Sciatic nerve (tissue), 2 donors: ENCODE results near the gene C4orf50. TPM values are rescaled to one million over a fixed set of nuclear protein-coding genes. Genes with fewer than 3 reads are reported as not detected.
"Not testable (repeated sequence)": the region's sequence is repeated elsewhere in the genome, so short reads cannot be mapped to it uniquely, and the experiment has no call there.

Experiments
- ATAC-seq: fragments of 200-7000 bp; cut with Tn5 transposase; one replicate; pipeline ENCODE4 v1.9.1; 2020; ENCODE audit warnings: mild to moderate bottlenecking, moderate library complexity
- DNase-seq: peaks from one replicate; pipeline ENCODE4 v3.0.0-alpha.2; 2020; ENCODE audit warnings: low spot score
- intact Hi-C: fragments of 100-400 bp; cut with DNase I; formaldehyde crosslinking; loops from one replicate; pipeline ENCODE4 v1.14.2; 2022
- total RNA-seq: library from RNA; stranded (reverse); fragmentation: NEBNext Ultra II Directional; extraction: Animal tissue kit (Norgen Biotek cat#: 25700); gene quantifications from one replicate; pipeline ENCODE4 v1.2.1, GENCODE V29; 2021
- donor health status: DM: no; HTN: no; CAD: no.
- donor health status: DM: no; HTN: no; CAD: no.

Gene C4orf50
- total RNA-seq, 1 donor from 2014 or later, result 0.09 TPM

DNA sequence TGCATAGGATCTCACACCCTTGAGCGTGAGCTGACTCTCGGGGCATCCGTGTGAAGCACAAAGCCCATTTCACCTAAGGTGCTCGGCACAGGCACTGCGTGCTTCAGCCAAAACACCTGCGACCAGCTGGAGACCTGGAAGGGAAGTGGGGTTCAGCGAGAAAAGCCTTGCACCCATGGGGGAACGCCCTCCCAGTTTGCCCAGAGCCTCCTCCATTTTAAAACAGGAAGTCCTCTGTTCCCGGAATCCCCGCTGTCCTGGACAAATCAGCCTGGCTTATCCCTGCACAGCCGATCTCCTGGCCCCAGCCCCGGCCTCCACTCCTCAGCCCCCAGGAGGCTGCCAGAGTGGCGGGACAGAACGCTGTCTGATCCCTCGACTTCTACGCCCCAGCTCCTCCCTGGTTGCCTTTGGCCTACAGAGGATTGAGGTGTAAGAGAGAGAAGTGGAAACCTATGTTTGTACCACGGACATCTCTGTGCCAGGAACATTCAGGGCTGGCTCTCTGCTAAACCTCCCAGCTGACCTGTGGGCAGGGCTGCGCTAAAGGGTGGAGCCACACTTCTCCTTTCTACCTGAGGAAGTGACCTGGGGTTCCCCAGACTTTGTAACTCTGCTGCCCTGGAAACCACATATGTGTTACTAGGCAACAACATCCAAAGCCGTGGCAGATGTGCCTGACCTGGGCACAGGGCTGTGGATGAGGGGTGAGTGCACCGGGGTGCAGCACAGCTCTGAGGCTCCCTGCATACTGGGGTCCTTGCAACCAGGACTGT lies 3.8 kb upstream of the C4orf50 start:
- ATAC-seq (no peak), DNase-seq (no peak)
- intact Hi-C loops, result no loop called here

- intact Hi-C loops, result no loop called here
These were observed 2.4 kb upstream of the C4orf50 start for GRCh38 chr4:6020613-6021012.

DNA sequence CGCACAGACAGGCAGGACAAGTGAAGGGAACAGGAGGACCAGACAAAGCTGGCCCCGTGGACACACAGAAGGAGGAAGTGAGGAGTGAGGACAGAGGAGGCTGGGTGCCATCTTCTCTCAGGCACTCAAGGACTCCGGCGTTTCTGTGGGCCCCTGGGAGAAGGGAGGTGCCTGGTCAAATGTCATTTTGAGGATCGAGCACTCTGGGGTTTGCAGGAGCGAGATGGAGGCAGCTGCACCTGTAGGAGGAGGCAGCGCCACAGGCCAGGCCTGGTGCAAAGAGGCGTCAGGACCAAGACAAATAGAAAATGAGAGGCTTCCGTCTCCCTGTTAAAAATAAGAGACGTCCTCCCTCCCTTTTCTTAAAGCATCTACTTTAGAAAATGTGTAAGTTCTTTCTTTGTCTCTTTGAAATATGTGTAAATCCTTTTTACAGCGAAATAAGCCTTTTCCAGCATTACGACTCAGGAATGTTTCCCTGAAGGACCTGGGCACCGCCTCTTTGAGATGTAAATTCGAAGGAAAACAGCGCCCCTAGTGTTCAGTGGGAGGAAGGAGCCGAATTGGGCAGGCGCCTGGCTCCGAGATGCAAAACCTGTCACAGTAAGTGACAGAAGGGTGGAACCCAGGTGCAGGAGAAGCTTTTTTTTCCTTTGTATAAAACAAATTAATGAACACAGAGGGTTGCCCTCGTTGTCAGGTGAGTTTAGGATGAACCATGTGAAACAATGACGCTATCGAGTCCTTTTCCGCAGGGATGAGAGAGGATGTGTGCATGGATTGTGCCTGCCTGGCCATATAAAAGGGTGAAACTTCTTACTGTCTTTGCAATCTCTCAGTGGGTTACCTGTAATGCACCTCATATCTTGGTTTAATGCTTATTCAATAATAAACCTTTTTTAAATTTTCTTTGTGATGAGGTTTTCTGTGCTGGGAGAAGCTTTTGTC lies 1.4 kb upstream of the C4orf50 start:
- no peak for ATAC-seq
- intact Hi-C loops, result no loop called here

More at GRCh38 chr4:6020613-6021012, 2.4 kb upstream of the C4orf50 start:
- ATAC-seq (no peak), DNase-seq (no peak)

GRCh38 chr4:6017800-6018199 lies 431 bp downstream of the C4orf50 start:
- intact Hi-C loops, result no loop called here
- DNase-seq, result no peak
- no peak for ATAC-seq

More for the DNA sequence above, 1.4 kb upstream of the C4orf50 start:
- DNase-seq, result no peak

- DNase-seq, result no peak
- intact Hi-C loops, result no loop called here
These were observed 1.2 kb downstream of the C4orf50 start for GRCh38 chr4:6017030-6017429.

DNA sequence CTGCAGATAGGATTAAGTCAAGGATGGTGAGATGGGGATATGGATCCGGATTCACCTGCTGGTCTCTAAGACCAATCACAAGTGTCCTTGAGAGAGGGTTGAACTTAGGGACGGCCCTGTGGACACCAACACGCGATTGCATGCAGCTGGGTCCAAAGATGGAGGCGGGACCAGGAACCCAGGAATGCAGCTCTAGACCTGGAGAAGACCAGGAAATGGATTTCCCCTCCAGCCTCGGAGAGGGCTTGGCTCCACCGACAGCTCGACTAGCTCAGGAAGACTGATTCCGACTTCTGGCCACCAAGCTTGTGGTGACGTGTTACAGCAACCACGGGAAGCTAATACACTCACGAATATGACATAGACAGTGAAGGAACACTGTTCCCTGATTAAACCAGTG lies 4.7 kb downstream of the C4orf50 start:
- no peak for ATAC-seq
- DNase-seq, result no peak
- intact Hi-C loops, result no loop called here

More at GRCh38 chr4:6017030-6017429, 1.2 kb downstream of the C4orf50 start:
- ATAC-seq, result no peak

GRCh38 chr4:6012200-6012599 lies 6.0 kb downstream of the C4orf50 start:
- intact Hi-C loops, result no loop called here
- ATAC-seq (no peak), DNase-seq (no peak)

DNA sequence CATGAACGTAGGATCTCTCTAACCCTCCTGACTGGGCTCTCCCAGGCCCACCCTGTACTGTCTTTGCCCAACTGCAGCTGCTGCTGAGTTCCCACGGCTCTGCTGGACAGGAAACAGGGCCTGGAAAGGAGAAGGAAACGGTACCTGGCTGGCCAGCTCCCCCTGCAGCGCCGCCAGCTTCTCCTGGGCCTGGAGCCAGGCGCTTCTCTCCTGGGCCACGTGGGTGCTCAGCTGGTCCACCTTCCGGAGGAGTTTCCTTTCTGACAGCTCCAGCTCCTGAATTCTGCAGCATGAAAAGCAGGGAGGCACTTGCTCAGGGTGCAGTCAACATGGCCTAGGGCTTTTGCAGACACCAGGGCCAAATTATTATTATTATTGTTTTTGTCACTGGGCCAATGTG lies 6.5 kb downstream of the C4orf50 start:
- DNase-seq (no peak), ATAC-seq (no peak)
- intact Hi-C loops, result no loop called here

DNA sequence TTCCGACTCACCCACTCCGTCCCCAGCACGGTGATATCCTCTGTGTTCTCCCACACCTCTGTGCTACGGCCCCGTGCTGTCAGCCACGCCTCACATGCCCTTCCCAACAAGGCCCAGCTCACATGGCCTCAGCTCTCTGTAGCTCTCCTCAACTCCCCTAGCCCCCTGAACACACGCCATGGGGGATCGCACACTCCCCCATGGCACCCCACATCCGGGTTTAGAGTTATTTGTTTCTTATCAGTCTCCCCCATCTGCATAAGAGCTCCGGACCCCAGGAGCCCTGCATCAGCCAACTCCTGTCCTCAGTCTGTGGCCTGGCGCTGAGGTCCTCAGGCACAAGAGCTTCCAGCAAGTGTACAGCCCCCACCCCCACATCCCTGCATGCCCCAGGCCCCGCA lies 7.0 kb downstream of the C4orf50 start:
- no peak for ATAC-seq
- no peak for DNase-seq
- intact Hi-C loops, result no loop called here

- DNase-seq (no peak), ATAC-seq (no peak)
- intact Hi-C loops, result no loop called here
These were observed 7.4 kb downstream of the C4orf50 start for GRCh38 chr4:6010789-6011188.

DNA sequence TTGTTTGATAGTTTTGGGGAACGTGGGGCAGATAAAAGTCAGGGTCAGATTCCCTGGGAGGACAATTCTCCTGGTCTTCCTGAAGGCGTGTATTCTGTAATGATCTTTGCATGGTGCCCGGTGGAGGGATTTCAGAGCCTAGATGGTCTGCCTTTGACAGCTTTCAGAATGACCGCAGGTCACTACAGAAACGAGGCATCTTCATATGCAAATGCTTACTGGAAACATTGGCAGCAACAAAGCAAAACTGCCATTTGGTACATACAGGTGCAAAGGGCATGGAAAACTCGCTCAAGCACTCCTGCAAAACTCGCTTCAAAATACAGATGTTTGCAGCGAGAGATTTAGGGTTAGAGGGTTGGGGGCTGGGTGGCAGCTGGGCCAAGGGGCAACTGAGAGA lies 8.8 kb downstream of the C4orf50 start:
- no peak for ATAC-seq
- no peak for DNase-seq
- intact Hi-C loops, result no loop called here

GRCh38 chr4:6008766-6009385 lies 9.4 kb downstream of the C4orf50 start:
- DNase-seq (no peak), ATAC-seq (no peak)
- intact Hi-C loops, result no loop called here

GRCh38 chr4:6008092-6008551 lies 10.1 kb downstream of the C4orf50 start:
- intact Hi-C loops, result no loop called here
- ATAC-seq (no peak), DNase-seq (no peak)

- ATAC-seq (no peak), DNase-seq (no peak)
- intact Hi-C loops, result no loop called here
These were observed 13.1 kb downstream of the C4orf50 start for GRCh38 chr4:6005175-6005574.

DNA sequence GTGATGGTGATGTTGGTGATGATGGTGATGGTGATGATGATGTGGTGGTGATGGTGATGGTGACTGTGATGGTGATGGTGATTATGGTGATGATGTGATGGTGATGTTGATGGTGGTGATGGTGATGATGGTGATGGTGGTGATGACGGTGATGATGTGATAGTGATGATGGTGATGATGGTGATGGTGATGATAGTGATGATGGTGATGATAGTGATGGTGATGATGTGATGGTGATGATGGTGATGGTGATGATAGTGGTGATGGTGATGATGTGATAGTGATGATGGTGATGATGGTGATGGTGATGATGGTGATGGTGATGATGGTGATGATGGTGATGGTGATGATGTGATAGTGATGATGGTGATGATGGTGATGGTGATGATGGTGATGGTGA lies 14.7 kb downstream of the C4orf50 start:
- ATAC-seq, intact Hi-C loops, DNase-seq: not testable (repeated sequence)

DNA sequence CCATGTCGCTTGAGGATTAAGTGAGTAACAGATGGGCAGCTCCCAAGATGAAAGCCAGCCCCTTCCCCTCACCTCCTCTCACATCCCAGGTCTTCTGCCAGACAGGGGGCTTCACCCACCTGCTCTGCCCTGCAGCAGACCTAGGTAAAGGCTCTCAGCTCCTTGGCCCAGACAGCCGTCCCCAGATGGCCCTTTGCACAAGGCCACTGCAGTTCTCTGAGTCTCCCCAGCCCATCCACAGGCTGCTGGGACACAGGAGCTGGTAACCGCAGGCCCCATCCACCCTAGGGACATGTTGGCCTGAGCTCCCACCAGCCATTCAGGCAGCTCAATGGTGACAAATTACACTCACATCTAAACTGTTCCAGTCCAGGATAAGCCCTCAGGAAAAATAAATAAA lies 15.3 kb downstream of the C4orf50 start:
- intact Hi-C loops, result no loop called here
- ATAC-seq, result no peak
- DNase-seq, result no peak

GRCh38 chr4:6002492-6002833 lies 15.8 kb downstream of the C4orf50 start:
- ATAC-seq (no peak), DNase-seq (peak; percentile 46)
- intact Hi-C loops, result no loop called here

- DNase-seq, result peak; percentile 13
- no peak for ATAC-seq
- intact Hi-C loops, result no loop called here
These were observed 16.3 kb downstream of the C4orf50 start for GRCh38 chr4:6001680-6002491.

DNA sequence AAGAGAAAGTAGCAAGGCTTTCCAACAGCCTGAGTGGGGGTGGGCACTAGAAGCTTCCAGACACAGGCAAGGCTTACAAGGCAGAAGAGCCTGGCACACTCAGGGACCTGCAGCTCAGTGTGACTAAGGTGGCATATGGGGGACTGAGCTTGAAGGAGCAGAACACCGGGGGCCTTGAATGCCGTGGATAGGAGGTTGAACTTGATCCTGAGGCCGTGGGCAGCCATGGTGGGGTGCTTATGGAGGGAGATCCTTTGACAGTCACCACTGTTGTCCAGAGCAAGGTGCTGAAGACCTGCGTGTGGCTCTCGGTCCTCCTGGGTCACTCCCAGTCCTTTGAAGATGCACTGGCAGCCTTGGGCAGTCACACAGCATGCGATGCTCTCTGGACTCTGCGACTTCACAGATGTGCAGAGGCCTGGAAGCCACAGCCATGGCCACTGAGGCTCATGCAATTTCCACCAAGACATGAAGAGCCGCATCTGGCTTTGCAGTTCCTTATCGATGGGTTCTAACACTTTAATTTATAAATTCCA lies 18.3 kb downstream of the C4orf50 start:
- intact Hi-C loops, result no loop called here
- DNase-seq (peak; percentile 12), ATAC-seq (no peak)
